ELR (cell line): Measurements from ENCODE around the gene CLN5.
A peak's percentile ranks its signal among the peaks of the same experiment; 100 is the strongest.

Experiments
- DNase-seq: peaks from one replicate; pipeline ENCODE4 v3.0.0-alpha.2; 2015; ENCODE audit warnings: low read depth

The CLN5 gene

GRCh38 chr13:77019756-77020155 lies 27.9 kb downstream of the CLN5 start:
- DNase-seq = no peak

- peak; percentile 46 for DNase-seq
These were observed 30.5 kb downstream of the CLN5 start for GRCh38 chr13:77022341-77022740.

- DNase-seq = peak; percentile 82
These were observed 34.5 kb downstream of the CLN5 start for GRCh38 chr13:77026255-77026860.

GRCh38 chr13:77026861-77027621 lies 35.2 kb downstream of the CLN5 start, which contains the start of gene FBXL3:
Gene FBXL3, minus strand, starts transcription at chr13:77027159. Its CDS starts 5,299 bp downstream, at chr13:77021860.
- peak; percentile 92 for DNase-seq

- peak; percentile 50 for DNase-seq
These were observed 36.3 kb downstream of the CLN5 start for GRCh38 chr13:77028202-77028601.

- DNase-seq = no peak
These were observed 37.6 kb downstream of the CLN5 start for GRCh38 chr13:77029436-77029835.

- no peak for DNase-seq
These were observed 39.9 kb downstream of the CLN5 start for GRCh38 chr13:77031656-77032243.

GRCh38 chr13:77033717-77034302 lies 41.9 kb downstream of the CLN5 start:
- peak; percentile 70 for DNase-seq

GRCh38 chr13:77034881-77035280 lies 43.0 kb downstream of the CLN5 start:
- peak; percentile 82 for DNase-seq

GRCh38 chr13:77036279-77036678 lies 44.4 kb downstream of the CLN5 start:
- no peak for DNase-seq

- DNase-seq = no peak
These were observed 47.1 kb downstream of the CLN5 start for GRCh38 chr13:77038907-77039480.

GRCh38 chr13:77040076-77040475 lies 48.2 kb downstream of the CLN5 start:
- no peak for DNase-seq

GRCh38 chr13:77040835-77041234 lies 49.0 kb downstream of the CLN5 start:
- DNase-seq = no peak

GRCh38 chr13:77042566-77043177 lies 50.8 kb downstream of the CLN5 start:
- DNase-seq = peak; percentile 8

- DNase-seq = no peak
These were observed 55.9 kb downstream of the CLN5 start for GRCh38 chr13:77047649-77048343.

GRCh38 chr13:77048681-77049080 lies 56.8 kb downstream of the CLN5 start:
- DNase-seq = no peak

- DNase-seq = no peak
These were observed 61.3 kb downstream of the CLN5 start for GRCh38 chr13:77053192-77053591.
